Activated CD8-positive, alpha-beta memory T cell treated with anti-CD3 and anti-CD28 coated beads, Interleukin-2, amount 10 ng/mL, durations not matched to agents 7 days and 5 days (primary cell): Measurements from ENCODE around the gene H2BK1. TPM values are rescaled to one million over a fixed set of nuclear protein-coding genes. Genes with fewer than 3 reads are reported as not detected.

Experiments used
- ATAC-seq: fragments of 150-1000 bp; cut with Tn5 transposase; one replicate; pipeline ENCODE4 v1.10.0; 2021; ENCODE audit warnings: moderate library complexity
- CTCF ChIA-PET: fragments of 350-600 bp; sonication (Branson Sonifier 250); formaldehyde crosslinking; loops from one replicate; lab custom pipeline; 2021; ENCODE audit warnings: antibody characterized with exemption; lab: Charles Lee
- DNase-seq: peaks from one replicate; pipeline ENCODE4 v3.0.0-alpha.2; 2020
- H3K27ac Mint-ChIP-seq: one replicate; pipeline ENCODE4 v1.8.0; 2021; ENCODE audit warnings: mild to moderate bottlenecking, mixed read lengths
- H3K27me3 Mint-ChIP-seq: one replicate; pipeline ENCODE4 v1.8.0; 2021; ENCODE audit warnings: mixed read lengths
- H3K36me3 Mint-ChIP-seq: one replicate; pipeline ENCODE4 v1.8.0; 2021; ENCODE audit warnings: mild to moderate bottlenecking, mixed read lengths
- H3K4me1 Mint-ChIP-seq: one replicate; pipeline ENCODE4 v1.8.0; 2021; ENCODE audit warnings: mixed read lengths
- H3K4me3 Mint-ChIP-seq: one replicate; pipeline ENCODE4 v1.8.0; 2021; ENCODE audit warnings: mild to moderate bottlenecking, moderate library complexity, mixed read lengths
- H3K9me3 Mint-ChIP-seq: one replicate; pipeline ENCODE4 v1.8.0; 2022; ENCODE audit warnings: low read depth, mixed read lengths
- total RNA-seq, 2 experiments: library from RNA; stranded (reverse); gene quantifications; one replicate each; pipeline ENCODE4 v1.2.3, GENCODE V29; 2021

H2BK1 gene
- total RNA-seq, 2 experiments from 2014 or later: not detected

GRCh38 chr7:151249732-151250072 lies 39.4 kb upstream of the H2BK1 start:
- Mint-ChIP-seq H3K9me3 (no peaks in the 10 kb centered on the region), H3K36me3 (no peaks in the 10 kb centered on the region), H3K27me3 (peaks cover 80% of the 10 kb centered on the region), H3K27ac (no peak overlapping the region), H3K4me1 (peaks cover 19% of the 10 kb centered on the region), H3K4me3 (no peak overlapping the region)
- ATAC-seq (no peak), DNase-seq (no peak)
- CTCF ChIA-PET: interaction anchor here (0.9 to 2.2 kb wide), 2 partner anchors 54 to 126 kb away, joined by 3 to 5 read pairs; no protein-coding TSS in a partner anchor

DNA sequence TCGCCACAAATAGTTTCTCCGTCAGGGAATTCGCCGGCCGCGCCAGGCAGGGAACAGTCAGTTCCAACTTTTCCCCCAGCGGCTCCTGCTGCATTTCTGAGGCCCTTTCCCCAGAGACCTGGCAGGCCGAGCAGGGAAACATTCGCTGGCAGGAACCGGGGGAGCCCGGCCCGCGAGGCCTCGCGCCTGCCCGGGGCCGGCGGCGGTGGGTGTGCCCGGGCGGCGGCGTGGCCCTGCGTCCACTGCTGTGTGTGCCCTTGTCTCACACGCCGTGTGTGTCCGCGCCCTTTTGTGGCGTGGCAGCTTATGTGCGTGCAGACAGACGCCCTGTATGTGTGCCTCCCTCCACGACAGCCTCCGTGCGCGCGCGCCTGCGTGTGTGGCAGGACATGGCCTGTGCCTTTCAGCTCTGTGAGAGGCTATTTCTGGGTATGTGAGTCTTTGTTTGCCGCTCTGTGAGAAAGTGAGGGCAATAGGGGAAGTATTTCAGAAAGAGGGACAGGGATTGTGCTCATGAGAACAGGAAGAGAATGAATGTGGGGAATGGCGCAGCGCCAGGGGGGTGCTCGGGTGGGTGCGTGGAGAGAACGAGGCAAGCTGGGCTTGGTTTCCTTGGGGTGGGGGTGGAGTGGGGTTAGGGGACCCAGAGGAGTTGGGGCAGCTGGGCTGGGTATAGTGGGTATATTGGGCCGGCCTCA lies 38.9 kb upstream of the H2BK1 start:
- CTCF ChIA-PET: interaction anchor here (0.6 to 2.2 kb wide), 3 partner anchors 25 to 125 kb away, joined by 3 to 5 read pairs (median 3); no protein-coding TSS in a partner anchor
- ATAC-seq (no peak), DNase-seq (no peak)
- Mint-ChIP-seq H3K27me3 (peaks cover 78% of the 10 kb centered on the region), H3K9me3 (no peaks in the 10 kb centered on the region), H3K27ac (no peak overlapping the region), H3K36me3 (no peaks in the 10 kb centered on the region), H3K4me1 (peaks cover 24% of the 10 kb centered on the region), H3K4me3 (peak overlapping the region; percentile 21)

DNA sequence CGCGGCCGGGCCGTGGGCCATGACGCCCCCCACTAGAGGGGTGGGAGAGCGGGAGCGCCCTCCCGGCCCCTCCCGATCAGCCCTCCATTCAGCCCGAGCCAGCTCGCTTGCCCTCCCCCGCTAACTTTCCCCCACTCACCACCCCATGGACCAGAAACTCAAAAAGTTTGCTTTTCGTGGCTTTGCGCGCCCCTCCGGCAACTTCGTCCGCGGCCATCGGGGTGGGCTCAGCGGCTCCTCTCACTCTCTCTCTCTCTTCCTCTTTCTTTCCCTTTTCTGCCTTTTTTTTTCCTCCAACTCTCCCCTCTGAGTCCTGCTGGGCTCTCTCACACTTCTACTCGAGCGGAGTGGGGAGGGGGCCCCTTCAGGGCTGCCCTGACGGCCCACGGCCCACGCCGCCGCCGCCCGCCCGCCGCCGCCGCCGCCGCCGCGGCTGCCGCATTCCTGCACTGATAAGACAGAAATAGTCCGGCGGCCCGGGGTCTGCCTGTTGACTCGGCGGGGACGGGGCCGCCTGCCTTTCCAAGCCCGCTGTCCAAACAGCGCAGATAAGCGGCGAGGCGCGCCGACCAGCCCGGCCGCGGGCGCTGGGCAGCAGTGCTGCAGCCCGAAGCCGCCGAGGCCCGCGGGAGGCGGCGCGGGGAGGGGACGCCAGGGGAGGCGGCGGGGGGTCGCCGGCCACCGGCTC lies 38.2 kb upstream of the H2BK1 start, which contains the start of gene SMARCD3:
Gene SMARCD3 (minus strand): TSS at position 349 of the 688 bp plus-strand sequence. CDS start 132 bp downstream, at position 217.
- H3K4me3 Mint-ChIP-seq: peak within 1 kb of the TSS; percentile 21
- H3K36me3 Mint-ChIP-seq: no peaks in the 10 kb centered on the region
- peaks cover 74% of the 10 kb centered on the region for H3K27me3 Mint-ChIP-seq
- CTCF ChIA-PET: interaction anchor here (0.9 to 1.5 kb wide), 3 partner anchors 15 to 125 kb away, joined by 3 read pairs; no protein-coding TSS in a partner anchor
- no peak within 1 kb of the TSS for H3K27ac Mint-ChIP-seq
- ATAC-seq (no peak), DNase-seq (no peak)
- H3K9me3 Mint-ChIP-seq: no peaks in the 10 kb centered on the region
- peaks cover 31% of the 10 kb centered on the region for H3K4me1 Mint-ChIP-seq

GRCh38 chr7:151247611-151248345 lies 37.5 kb upstream of the H2BK1 start:
- Mint-ChIP-seq H3K9me3 (no peaks in the 10 kb centered on the region), H3K4me1 (peaks cover 38% of the 10 kb centered on the region), H3K4me3 (no peak overlapping the region), H3K27me3 (peaks cover 67% of the 10 kb centered on the region), H3K27ac (no peak overlapping the region), H3K36me3 (no peaks in the 10 kb centered on the region)
- CTCF ChIA-PET: interaction anchor here (1.0 to 5.6 kb wide), 5 partner anchors 9 to 124 kb away, joined by 3 to 60 read pairs (median 3); no protein-coding TSS in a partner anchor
- no peak for DNase-seq
- no peak for ATAC-seq

DNA sequence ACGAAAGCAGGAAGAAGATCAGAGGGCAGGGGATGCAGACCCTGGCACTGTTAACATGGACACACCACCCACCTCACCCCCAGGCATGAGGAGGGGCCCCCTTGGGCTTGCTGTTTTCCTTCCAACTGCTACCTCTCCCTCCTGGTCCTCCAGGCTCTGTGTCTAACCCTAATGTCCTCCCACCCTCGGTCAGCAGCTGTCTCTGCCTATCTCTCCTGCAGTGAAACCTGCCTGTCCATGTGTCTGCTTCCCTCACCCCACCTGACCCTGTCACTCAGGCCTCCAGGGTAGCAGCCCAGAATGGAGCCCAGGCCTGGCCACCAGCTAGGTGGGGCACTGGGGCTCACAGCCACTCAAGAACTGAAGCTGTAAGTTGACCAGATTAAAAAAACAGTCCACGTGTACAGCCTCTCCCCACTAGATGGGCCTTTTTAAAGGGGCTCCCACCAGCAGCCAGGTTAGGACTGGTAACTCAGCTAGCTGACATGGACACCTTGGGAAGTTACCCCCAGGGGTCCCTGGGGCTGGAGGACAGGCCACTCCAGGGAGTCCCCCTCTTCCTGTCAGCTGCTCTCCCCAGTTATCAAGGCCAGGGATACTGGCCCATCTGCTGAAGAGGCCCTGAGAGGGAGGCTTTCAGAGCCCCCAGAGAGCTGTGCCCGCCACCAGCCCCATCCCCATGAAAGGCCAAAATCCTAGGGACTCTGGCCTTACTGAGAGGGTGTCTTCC lies 36.7 kb upstream of the H2BK1 start:
- no peak for ATAC-seq
- no peak for DNase-seq
- Mint-ChIP-seq H3K27me3 (peaks cover 59% of the 10 kb centered on the region), H3K4me1 (peaks cover 38% of the 10 kb centered on the region), H3K4me3 (no peak overlapping the region), H3K36me3 (no peaks in the 10 kb centered on the region), H3K27ac (no peak overlapping the region), H3K9me3 (no peaks in the 10 kb centered on the region)
- CTCF ChIA-PET: interaction anchor here (1.0 to 5.6 kb wide), 6 partner anchors 9 to 123 kb away, joined by 3 to 60 read pairs (median 5); partner anchors contain the start of gene CHPF2

DNA sequence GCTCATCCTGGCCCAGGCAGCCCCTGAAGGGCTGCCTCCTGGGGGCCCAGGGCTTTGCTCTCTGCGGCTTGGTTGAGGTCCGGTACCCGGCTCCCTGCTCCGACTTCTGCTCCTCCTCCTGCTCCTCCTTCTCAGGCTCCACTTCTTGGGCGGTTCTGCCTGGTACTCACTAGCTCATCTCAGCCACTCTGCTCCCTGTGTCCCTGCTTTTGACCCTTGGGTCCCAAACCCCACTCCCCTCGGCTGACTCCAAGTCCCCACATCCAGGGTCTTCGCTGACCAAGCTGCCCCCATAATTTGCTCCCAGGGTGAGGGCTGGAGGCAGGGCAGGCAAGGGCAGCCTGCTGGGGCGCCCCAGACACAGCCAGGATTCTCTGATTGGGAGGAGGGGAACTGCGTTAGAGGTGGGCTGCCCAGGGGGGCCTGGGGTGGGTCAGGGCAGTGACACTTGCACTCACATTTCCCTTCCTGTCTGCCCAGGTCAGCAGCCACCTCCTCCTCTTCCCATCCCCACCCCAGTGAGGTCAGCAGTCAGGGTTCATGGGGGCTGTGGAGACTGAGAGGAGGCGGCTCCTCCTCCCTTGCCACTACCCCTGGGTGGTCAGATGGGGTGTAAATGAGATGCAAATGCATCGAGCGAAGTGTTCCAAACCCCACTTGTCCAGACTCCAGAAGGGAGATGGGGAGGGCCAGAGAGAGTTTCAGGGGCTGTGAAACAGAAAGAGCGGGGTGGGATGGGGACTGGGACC lies 36.0 kb upstream of the H2BK1 start:
- CTCF ChIA-PET: interaction anchor here (0.6 to 5.6 kb wide), 13 partner anchors 10 to 920 kb away, joined by 3 to 60 read pairs (median 4); partner anchors contain the start of genes ABCF2, CHPF2 and NUB1
- no peaks in the 10 kb centered on the region for H3K36me3 Mint-ChIP-seq
- no peaks in the 10 kb centered on the region for H3K9me3 Mint-ChIP-seq
- no peak overlapping the region for H3K4me3 Mint-ChIP-seq
- peaks cover 58% of the 10 kb centered on the region for H3K27me3 Mint-ChIP-seq
- DNase-seq: no peak
- ATAC-seq: no peak
- H3K27ac Mint-ChIP-seq: no peak overlapping the region
- peaks cover 38% of the 10 kb centered on the region for H3K4me1 Mint-ChIP-seq

DNA sequence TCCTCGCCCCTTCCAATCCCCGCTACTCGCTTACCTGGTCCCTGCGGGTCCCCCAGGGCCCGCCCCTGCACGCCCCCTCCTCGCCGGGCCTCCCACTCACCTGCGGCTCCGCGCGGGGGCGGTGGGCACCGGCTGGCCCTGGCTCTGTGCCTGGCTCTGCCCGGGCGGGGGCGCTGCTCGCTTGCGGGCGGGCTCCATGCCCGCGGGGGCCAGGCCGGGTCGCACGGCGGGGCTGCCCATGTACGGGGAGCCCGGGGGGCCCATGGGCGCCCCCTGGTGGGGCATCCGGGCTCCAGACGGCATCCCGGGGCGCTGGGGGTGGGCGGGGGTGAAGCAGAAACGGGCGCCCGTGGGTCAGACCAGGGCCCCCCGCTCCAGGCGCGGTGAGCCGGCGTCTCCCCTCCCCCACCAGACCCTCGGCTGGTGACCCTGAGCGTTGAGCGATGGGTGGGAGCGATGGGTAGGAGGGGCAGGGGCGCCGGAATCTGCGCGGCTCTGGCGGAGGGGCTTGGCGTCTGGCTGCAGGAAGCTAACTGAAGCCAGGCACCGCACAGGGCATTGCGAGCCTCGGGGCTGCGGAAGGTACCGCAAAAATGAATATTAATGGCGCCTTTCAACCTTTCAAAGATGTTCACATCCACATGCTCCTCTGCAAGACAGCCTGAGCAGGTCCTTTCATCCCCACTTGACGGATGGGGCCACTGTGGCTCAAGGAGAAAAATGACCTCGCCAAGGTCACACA lies 35.2 kb upstream of the H2BK1 start:
- DNase-seq (peak; percentile 65), ATAC-seq (peak; percentile 79)
- CTCF ChIA-PET: interaction anchor here (0.6 to 5.6 kb wide), 23 partner anchors 11 to 919 kb away, joined by 3 to 60 read pairs (median 4); partner anchors contain the start of genes ABCF2, CHPF2 and NUB1
- Mint-ChIP-seq H3K9me3 (no peaks in the 10 kb centered on the region), H3K4me3 (peak overlapping the region; percentile 13), H3K27ac (no peak overlapping the region), H3K27me3 (peaks cover 50% of the 10 kb centered on the region), H3K4me1 (peaks cover 36% of the 10 kb centered on the region), H3K36me3 (no peaks in the 10 kb centered on the region)

GRCh38 chr7:151244841-151245346 lies 34.6 kb upstream of the H2BK1 start:
- DNase-seq: no peak
- Mint-ChIP-seq H3K27ac (no peak overlapping the region), H3K27me3 (peaks cover 44% of the 10 kb centered on the region), H3K36me3 (no peaks in the 10 kb centered on the region), H3K9me3 (no peaks in the 10 kb centered on the region), H3K4me1 (peaks cover 36% of the 10 kb centered on the region), H3K4me3 (peak overlapping the region; percentile 13)
- ATAC-seq: no peak
- CTCF ChIA-PET: interaction anchor here (0.9 to 5.6 kb wide), 38 partner anchors 8 to 550 kb away, joined by 3 to 60 read pairs (median 4); partner anchors contain the start of genes ABCF2, ASB10, CHPF2 and FASTK

DNA sequence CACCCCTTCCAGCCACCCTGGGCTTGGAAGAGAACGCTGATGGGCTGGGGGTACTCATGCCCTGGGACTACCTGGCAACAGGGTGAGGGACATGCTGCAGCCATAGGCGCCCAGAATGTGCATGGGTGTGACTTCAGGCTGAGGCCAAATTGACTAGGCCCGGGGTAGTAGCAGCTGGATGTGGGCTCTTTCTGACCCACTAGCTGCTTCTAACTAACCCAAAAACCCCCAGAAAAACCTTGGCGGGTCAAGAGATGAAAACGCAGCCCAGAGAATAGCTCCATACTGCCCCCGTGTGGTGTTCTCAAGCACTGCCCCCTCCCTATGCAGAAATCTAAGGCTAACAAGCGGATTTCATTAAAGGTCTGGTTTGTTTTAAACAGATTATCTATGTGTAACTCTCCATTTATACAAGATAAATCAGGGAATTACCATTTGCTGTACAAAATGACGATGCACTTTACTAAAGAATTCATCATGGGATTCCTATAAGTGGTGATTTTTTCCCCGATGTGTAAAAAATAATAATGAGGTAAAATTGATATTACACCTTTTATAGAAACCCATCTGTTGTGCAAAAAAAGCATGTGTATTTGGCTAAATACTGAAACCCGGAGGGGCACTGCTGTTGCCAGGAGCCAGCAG lies 34.0 kb upstream of the H2BK1 start:
- peak overlapping the region; percentile 35 for H3K4me3 Mint-ChIP-seq
- ATAC-seq: peak; percentile 27
- DNase-seq: peak; percentile 78
- peaks cover 38% of the 10 kb centered on the region for H3K27me3 Mint-ChIP-seq
- H3K36me3 Mint-ChIP-seq: no peaks in the 10 kb centered on the region
- peaks cover 35% of the 10 kb centered on the region for H3K4me1 Mint-ChIP-seq
- CTCF ChIA-PET: interaction anchor here (0.6 to 5.6 kb wide), 50 partner anchors 8 to 549 kb away, joined by 3 to 60 read pairs (median 4); partner anchors contain the start of genes ABCF2, ASB10, CHPF2 and FASTK
- no peaks in the 10 kb centered on the region for H3K9me3 Mint-ChIP-seq
- H3K27ac Mint-ChIP-seq: no peak overlapping the region

- no peak for DNase-seq
- H3K4me1 Mint-ChIP-seq: peaks cover 33% of the 10 kb centered on the region
- H3K9me3 Mint-ChIP-seq: no peaks in the 10 kb centered on the region
- peaks cover 2% of the 10 kb centered on the region for H3K36me3 Mint-ChIP-seq
- H3K4me3 Mint-ChIP-seq: peak overlapping the region; percentile 35
- H3K27ac Mint-ChIP-seq: peak overlapping the region; percentile 71
- ATAC-seq: peak; percentile 17
- H3K27me3 Mint-ChIP-seq: peaks cover 36% of the 10 kb centered on the region
- CTCF ChIA-PET: interaction anchor here (0.6 to 5.6 kb wide), 49 partner anchors 7 to 548 kb away, joined by 3 to 60 read pairs (median 4); partner anchors contain the start of genes ABCF2, ASB10, CHPF2 and FASTK
These were observed 33.3 kb upstream of the H2BK1 start for GRCh38 chr7:151243408-151244195.
